Spleen (tissue), 7 donors: Measurements from ENCODE around the gene OMP.

Experiments
- CTCF ChIP-seq, 11 experiments: fragments of 200-600 bp in 7 of 11; fragments of 450-650 bp in 4 of 11; sonication (generic) in 4 of 11; IDR thresholded peaks in 8 of 11; conservative IDR thresholded peaks in 3 of 11; 1 replicate in 7 of 11; 2 replicates in 4 of 11; pipeline versions ENCODE4 v1.4.0 to v1.8.0; 2016 to 2021; ENCODE audit warnings: antibody characterized with exemption in 11 of 11, inconsistent platforms in 4 of 11, mild to moderate bottlenecking in 1 of 11
- POLR2A ChIP-seq, 3 donors: fragments of 450-650 bp; IDR thresholded peaks; one replicate each; pipeline ENCODE4 v1.5.1; 2017; ENCODE audit warnings: antibody characterized with exemption in 3 of 3, mild to moderate bottlenecking in 1 of 3
- POLR2AphosphoS5 ChIP-seq, 3 donors: sonication (generic); formaldehyde crosslinking; IDR thresholded peaks; one replicate each; pipeline ENCODE4 v1.5.1; 2017; ENCODE audit warnings: antibody characterized with exemption in 3 of 3
- donor health status: DM: no; HTN: no; CAD: no; lungs with moderate emphysema.
- donor health status: DM: no; HTN: no; CAD: no.
- donor health status: DM: no; HTN: no; CAD: no.

- TF ChIP-seq CTCF (IDR thresholded peaks at IDR 0.05 in 8 of 11, conservative IDR thresholded peaks at IDR 0.05 in 3 of 11): no peak
- no peak for TF ChIP-seq POLR2A (IDR thresholded peaks at IDR 0.05)
- TF ChIP-seq POLR2AphosphoS5 (IDR thresholded peaks at IDR 0.05): no peak
These were observed 20.1 kb downstream of the OMP start for GRCh38 chr11:77122576-77123212.
